Muscle of arm (tissue), 12 donors: ENCODE results near the gene THADA. TPM values are rescaled to one million over a fixed set of nuclear protein-coding genes. Genes with fewer than 3 reads are reported as not detected.
"Not testable (repeated sequence)": the region's sequence is repeated elsewhere in the genome, so short reads cannot be mapped to it uniquely, and the experiment has no call there.

Source experiments
- DNase-seq: peaks from one replicate; pipeline ENCODE4 v3.0.0-alpha.2; 2013
- polyA plus RNA-seq, 12 donors: library from polyadenylated mRNA; unstranded; fragments of 120-200 nt; gene quantifications; one replicate each; pipeline ENCODE4 v1.2.1, GENCODE V29; 2013; ENCODE audit not compliant: insufficient read length in 12 of 12

THADA gene
- polyA plus RNA-seq, 12 donors = 15.4 to 40.4 (median 21.8) TPM; not detected in 1

DNA sequence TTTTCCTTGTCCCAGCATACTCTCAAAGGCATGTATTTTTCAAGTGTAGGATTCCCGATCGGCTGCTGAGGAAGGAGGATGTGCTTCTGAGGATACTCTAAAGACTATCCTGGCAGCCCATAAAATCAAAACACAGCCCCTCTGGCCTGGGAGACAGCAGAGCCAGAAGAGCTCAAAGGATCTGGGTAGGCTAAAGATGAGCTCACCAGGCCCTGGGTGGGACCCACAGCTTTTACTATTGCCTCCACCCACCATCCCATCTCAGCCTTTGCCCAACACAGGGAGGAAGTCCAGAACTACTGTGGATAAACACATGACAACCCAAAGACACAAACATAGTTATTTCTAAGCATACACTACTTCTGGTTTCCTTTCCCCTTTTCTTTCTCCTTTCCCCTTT is 290.3 kb downstream of the THADA start:
- peak; percentile 61 for DNase-seq

DNA sequence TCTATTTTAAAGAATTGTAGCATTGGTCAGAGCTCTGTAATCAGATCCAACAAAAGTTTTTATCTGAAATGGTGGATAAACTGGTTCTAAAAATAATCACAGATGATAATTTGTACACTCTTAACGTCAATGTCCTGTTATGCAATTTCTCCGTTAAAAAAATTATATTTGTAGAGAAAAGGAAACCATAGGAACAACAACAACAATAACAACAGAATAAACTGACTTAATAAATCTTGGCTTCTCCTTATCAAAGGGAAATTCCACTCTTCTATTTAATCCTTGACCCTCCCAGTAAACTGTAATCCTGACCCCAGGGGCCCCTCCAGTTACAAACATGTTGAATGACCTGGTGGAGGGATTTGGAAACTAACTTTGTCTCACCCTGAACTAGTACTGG is 290.8 kb downstream of the THADA start:
- peak; percentile 58 for DNase-seq

DNA sequence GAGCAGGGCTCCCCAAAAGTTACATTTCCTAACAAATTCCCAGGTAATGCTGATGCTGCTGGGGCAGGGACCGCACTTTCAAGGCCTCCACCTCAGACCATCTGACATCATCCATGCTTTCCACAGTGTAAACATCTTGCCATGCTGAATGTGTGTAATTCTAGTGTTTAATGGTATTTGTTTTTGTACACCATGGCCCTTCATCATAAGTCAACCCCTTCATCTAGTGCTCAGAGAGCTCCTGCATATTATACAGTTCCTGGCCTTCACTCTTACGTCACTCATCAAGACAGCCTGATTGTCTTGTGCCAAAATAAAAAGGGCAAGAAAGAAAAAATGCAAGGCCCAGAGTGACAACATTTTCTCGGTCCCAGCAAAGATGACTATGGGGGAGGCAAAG is 291.9 kb downstream of the THADA start:
- no peak for DNase-seq

DNA sequence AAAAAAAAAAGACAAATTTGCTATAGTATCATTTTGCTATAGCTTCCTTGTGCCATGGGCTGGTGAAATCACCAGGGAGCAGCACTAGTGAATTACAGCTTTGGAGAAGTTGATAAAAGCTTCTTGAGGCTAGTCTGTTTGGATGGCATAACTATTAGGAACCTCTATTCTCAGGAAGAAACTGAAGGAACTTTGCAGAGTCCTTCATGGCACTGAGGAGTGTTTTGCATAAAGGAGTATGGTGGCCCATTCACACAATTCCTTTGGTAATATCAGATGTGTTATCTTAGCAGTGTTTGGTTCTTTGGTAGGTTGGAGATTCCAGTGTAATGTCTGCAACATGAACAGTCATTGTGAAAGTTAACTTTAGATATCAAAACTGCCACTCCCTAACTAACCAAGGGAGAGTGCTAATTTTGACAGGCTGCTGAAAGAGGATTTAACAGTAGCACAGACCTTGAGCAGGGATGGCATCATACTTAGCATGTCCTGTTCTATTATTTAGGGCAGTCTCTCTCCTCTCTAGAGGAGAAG is 292.8 kb downstream of the THADA start:
- no peak for DNase-seq

DNA sequence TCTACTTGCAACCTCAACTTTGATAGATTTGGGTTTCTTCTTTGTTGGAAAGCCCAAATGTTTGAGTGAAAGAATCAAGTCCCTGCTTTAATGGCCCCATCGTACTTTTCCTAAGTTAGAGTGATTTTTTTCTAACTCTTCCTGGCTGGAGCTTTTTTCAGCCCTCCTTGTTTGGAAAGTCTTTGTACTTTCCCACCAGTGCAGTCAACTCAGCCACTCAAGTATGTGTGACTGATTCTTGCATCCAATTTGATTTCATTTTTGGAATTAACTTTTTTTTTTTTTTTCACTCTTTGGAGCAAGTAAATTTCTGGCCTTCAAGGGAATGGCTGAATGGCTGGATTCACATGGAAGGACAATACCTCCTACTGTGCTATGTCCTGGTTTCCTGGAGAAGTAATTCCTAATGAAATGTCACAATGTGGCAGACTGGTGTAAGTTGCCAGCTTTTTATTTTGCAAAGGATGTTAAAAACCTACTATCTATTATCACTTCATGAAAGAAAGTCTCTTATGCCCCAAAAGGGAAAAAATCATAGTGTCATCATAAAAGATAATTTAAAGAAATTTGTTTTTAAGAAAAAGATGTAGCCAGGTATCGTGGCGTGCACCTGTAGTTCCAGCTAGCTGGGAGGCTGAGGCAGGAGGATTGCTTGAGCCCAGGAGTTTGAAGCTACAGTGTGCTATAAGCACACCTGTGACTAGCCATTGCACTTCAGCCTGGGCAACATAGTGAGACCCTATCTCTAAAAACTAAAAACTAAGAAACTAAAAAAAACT is 293.5 kb downstream of the THADA start:
- no peak for DNase-seq

DNA sequence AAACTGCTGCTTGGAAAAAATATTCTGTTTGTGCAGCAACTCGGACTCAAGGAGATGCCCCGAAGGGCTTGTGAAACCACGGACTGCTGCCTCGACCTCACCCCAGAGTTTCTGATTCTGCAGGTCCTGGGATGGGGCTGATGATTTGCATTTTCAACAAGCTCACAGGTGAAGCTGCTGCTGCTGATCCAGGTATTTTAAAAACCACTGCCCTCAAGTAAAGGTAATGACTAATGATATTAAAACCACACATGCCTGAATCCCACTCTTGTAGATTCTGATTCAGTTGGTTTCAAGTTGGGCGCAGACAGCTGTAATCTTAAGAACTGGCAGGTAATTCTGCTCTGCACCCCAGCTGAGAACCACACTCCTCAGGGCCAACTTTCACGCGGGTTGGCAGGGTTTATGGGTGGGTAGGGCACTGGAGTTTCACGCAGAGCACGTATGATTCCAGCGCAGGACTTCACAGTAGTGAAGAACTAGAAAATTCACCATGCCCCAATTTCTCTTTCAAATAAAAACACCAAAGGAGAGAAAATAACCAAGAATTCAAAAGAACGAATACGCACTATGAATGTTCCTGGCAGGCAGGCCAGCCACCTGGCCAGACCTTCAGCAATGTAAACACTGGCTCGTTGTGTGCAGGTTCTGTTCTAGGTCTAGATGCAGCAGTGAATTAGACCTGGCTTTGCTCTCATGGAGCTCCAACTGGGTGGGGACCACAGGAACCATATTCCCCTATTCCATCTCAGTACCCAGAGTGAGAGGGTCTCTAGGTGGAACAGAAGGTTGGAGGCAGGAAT is 294.9 kb downstream of the THADA start:
- no peak for DNase-seq

DNA sequence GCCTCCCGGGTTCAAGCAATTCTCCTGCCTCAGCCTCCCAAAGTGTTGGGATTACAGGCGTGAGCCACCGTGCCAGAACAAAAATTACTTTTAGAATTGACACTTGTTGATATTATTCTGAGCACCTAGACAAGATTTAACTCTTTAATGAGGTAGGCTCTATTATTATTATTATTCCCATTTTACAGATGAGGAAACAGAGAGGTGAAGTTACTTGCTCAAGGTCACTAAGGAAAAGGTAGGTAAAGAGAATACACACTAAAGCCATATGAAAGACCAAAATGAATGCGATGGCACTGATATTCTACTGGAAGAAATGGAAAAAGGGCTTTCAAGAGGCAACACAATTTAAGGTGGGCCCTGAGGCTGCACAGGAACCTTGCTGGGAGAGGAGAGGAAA is 295.6 kb downstream of the THADA start:
- no peak for DNase-seq

DNA sequence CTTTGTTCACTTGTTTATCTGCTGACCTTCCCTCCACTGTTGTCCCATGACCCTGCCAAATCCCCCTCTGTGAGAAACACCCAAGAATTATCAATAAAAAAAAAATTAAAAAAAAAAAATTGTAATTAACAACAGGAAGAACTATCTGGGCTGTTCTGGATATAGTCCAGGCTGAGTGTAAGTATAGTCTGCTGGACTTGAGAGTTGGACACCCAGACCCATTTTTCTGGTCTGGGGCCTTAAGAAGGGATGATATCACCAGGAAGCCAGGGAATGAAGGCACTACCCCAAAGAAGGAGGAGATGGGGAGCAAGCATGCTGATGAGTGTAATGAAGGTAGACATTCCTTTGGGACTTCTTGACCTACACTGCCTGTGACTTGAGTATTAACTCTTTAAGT is 297.3 kb downstream of the THADA start:
- no peak for DNase-seq

DNA sequence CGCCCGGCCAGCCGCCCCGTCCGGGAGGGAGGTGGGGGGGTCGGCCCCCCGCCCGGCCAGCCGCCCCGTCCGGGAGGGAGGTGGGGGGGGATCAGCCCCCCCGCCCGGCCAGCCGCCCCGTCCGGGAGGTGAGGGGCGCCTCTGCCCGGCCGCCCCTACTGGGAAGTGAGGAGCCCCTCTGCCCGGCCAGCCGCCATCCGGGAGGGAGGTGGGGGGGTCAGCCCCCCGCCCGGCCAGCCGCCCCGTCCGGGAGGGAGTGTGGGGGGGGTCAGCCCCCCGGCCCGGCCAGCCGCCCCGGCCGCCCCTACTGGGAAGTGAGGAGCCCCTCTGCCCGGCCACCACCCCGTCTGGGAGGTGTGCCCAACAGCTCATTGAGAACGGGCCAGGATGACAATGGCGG is 298.1 kb downstream of the THADA start:
- DNase-seq = not testable (repeated sequence)

DNA sequence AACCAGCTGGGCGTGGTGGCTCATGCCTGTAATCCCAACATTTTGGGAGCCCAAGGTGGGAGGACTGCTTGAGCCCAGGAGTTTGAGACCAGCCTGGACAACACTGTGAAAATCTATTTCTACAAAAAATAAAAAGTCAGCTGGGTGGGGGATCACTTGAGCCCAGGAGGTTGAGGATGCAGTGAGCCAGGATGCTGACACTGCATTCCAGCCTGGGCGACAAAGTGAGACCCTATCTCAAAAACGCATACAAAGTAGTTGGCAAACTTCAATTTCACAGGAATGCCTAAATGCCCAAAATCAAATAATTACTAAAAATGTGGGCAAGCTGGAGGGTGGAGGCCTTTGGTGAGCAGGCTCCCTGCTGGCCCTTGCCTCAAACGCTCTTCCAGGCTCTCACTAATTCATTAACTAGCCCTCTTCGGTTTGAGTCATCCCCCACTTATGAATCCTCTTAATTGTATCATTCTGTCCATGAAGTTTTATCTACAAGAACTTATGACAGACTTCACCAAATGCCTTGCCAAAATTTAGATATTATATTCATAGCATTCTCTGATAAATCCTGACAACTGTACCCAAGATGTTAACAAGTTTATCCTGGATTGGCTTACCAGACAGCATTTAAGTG is 300.8 kb downstream of the THADA start:
- DNase-seq = no peak

DNA sequence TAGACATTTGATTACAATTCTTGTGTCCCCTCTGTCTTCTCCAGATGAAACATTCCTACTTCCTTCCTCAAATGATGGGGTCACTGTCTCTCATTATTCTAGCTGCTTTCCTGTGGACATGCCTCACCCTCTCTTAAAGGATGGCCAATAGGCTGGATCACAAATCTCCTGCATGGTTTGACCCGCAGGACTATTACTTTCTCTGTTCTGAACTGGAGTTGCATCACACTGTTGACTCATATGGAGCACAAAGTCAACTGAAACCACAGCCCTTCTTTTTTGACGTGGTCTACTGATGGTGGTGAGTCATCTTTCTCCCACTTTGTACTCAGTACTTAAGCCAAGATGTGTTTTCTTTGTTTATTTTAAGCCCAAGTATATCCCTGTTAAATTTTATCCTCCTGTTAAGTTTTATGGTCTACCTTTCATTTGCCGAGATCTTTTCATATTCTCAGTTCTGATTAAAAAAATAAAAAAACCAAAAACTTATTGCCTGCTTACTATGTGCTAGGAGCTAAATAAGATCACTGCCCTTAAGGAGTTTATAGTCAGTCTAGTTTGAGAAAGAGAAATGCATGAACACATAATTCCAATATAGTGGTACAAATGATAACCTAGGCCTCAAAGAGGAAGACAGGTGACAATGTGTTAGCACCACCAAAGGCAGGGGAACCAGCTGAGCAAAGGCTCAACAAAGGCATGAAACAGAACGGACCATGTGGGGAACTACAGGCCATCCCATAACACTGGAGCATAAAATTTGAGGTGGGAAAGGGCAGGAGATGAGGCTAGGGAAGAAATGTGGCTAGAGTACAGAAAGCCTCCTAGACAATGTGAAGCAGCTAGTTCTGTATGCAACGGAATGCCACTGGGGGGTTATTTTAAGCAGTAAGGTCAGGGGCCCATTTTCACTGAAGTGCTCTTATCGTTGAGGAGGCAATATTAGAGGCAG is 301.8 kb downstream of the THADA start:
- no peak for DNase-seq

DNA sequence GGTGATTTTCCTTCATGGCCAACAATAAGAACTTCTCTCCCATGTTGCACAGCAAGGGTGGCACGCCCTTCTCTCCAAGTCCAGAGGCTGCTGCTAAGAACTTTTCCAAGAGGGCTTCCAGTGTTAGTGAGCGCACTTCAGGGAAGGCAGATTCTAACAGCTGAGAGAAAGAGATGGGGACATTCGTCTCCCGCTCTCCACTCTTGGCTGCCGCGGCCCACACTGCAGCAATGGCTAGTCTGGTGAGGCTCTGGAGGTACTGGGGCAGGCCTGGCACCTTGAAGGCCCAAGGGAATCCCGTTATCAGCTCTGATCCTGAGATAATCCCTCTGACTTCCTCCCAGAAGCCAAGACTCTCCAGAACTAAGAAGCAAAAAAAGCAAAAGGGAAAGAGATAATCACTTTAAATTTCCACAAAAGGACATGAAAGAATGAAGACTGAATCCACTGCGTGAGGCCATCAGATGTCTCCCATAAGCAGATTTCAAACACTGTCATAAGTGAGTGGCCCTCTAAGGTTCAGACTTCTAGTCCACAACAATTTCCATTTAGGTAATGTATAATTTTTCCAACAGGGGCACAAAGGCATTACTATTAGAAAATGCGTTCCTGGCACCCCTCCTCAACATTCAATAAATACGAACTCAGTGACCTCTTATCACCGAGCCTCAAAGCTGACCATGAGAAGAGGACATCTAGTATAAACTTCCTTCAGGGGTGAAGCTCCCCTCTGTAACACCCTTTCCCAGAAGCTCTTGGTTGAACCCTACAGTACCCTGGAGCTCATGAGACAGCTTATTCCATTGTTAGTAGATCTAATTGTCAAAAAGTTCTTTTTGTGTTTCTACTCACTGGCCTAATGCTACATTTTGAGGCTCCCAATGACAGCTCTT is 302.7 kb downstream of the THADA start:
- DNase-seq = no peak

DNA sequence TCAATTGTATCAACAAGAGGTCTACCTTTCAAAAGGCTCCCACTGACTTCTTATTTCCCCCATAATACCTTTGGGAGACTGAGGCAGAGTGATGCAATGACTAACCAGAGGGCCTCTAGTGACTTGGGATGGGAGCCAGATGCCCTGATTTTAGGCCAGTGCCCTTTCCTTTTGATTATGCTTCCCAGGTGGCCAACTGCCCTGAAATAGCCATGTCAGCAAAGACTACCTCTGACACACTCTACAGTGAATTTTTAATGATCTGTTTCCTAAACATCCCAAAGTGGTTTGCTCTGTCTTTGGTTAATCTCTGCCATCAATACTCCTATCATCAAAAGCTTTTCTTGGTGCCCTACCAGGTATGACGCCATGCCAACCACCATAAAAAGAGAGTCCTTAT is 303.5 kb downstream of the THADA start:
- DNase-seq = no peak

DNA sequence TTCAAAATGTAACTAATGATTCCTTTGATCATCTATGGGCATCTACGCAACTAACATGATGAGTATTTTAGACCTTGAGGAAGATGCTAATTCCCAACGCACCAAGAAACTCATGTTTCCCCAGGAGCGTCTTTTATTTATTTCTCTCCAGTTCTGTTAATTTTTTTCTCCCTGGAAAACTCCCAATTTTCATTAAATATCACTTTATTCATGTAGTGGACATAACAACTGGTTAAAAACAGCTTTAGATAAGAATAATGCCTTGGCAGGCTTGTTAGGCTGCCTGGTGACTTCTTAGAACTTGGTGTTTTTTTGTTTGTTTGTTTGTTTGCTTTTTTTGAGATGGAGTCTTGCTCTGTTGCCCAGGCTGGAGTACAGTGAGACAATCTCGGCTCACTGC is 306.5 kb downstream of the THADA start:
- DNase-seq = no peak

DNA sequence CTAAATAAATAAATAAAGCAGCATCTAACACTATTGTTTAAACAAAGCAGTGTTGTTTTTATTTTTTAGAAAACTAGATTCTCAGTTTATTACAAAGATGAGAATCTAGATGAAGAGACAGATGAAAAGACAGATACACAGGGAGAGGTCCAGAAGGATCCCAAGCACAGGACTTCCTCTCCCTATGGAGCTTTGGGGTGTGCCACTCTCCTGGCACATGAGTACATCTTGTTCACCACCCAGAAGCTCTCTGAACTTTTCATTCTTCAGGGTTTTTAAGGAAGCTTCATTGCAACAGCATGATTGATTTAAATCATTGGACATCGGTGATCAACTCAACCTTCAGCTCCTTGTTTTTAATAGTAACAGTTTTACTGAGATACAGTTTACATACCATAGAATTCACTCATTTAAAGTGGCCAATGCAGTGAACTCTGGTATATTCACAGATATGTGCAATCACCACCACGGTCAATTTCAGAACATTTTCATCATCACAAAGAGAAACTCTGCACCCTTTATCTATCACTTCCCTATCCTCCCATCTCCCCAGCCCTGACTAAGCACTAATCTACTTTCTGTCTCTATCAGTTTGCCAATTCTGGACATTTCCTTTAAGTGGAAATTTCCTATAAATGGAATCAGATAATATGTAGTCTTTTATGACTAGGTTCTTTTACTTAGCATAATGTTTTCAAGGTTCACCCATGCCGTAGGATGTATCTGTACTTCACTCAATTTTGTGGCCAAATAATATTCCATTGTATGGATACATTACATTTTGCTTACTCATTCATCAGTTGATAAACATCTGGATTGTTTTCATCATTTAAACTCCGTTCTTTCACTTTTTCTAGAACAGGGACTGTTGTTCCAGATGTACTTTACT is 307.2 kb downstream of the THADA start:
- no peak for DNase-seq

DNA sequence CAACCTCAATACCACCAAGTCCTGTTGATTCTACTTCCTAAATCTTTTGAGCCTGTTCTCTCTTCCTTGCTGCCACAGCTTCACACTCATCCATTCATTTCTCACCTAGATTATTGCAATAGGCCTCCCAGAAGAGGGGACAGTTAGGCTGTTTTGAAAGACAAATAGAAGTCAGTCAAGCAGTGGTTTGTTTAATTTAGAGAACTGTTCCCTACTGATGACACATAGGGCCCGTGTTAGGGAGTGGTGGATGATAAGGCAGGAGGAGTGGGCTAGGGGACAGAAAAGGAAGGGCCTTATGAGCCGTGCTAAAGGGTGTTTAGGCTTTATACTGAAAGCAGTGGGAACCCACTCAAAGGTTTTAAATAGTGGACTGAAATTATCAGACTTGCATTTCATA is 309.9 kb downstream of the THADA start:
- DNase-seq = no peak

DNA sequence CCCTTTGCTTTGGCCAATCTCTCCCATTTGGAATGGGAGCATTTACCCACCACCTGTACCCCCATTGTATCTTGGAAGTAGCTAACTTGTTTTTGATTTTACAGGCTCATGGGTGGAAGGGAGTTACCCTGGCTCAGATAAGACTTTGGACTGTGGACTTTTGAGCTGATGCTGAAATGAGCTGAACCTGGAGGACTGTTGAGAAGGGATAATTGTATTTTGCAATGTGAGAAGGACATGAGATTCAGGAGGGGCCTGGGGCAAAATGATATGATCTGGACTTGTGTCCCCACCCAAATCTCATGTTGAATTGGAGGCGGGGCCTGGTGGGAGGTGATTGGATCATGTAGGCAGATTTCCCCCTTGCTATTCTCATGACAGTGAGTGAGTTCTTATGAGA is 310.9 kb downstream of the THADA start:
- no peak for DNase-seq

DNA sequence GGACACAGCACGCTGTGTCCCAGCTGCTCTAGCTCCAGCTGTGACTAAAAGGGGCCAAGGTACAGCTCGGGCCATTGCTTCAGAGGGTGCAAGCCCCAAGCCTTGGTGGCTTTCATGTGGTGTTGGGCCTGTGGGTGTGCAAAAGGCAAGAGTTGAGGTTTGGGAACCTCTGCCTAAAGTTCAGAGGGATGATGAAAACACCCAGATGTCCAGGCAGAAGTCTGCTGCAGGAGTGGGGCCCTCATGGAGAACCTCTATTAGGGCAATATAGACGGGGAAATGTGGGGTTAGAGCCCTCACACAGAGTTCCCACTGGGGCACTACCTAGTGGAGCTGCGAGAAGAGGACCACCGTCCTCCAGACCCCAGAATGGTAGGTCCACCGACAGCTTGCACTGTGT is 311.5 kb downstream of the THADA start:
- DNase-seq = not testable (repeated sequence)

DNA sequence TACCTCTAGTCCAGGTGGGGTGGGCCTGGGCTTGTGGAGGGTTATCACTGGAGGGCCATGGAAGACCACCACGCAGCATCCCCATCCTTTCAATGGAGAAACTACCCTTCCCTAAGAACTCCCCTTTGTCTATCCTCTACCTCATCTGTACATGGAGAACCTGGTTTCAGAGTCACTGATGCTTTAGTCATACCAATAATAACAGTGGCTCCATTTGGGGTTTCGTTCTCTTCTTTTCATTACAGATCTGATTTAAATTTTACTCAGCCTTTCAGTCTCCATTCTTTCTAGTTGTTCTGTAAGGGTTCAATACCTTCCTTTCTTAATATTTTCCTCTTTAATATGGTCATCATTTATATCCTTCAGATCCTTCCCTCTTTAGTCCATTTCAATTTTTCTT is 314.8 kb downstream of the THADA start:
- no peak for DNase-seq
